T-helper 1 cell (primary cell): ENCODE results near the gene AGBL4.
"Not testable (repeated sequence)": the region's sequence is repeated elsewhere in the genome, so short reads cannot be mapped to it uniquely, and the experiment has no call there.

Source experiments
- DNase-seq, 5 donors: peaks; one replicate each; pipeline ENCODE4 v3.0.0-alpha.2; 2012 to 2020
- total RNA-seq, 4 donors: gene quantifications; one replicate each; lab custom pipeline; 2026; lab: John Stamatoyannopoulos, UW

AGBL4 gene
- 0 to 0.15 (median 0) reads per million in 4 donors for total RNA-seq

DNA sequence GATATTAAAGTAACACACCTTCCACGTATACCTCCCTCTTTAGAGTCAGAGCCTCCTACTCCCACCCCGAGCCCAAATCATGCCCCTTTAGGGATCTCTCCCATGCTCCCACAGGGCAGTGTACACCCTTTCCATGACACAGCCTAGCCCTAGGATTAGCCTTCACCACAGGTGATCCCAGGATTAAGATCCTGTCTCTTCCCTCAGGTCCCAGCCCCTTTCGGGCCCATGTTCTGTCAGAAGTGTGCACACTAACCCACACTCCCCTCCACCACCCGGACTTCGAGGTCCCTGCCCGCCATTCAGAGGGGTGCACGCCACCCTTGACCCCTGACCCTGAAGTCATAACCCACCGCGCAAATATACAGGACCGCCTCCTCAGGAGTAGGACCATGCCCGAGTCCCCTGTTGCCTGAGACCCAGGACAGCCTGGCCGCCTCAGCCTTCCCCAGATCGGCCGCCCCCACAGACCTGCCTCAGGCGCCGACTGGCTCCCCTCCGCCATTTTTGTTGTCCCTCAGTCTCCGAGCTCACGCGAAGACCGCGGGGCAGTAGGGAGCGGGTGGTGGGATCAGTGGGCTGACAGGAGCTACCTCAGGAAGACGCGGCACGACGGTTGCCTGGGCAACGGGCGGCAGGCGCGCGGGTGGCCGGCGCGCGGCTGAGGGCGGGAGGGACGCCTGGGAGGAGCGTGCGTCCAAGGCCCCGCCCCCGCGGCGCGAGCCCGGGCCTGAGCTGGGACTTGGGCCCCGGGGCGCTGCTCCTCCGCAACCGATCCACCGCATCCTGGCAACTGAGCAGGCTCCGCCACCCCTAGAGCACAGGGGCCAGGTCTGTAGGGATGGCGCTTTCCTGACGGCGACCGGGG is at the start of gene AGBL4:
TSS of gene AGBL4 (minus strand) at position 663 of the 868 bp plus-strand sequence.
- DNase-seq = no peak

DNA sequence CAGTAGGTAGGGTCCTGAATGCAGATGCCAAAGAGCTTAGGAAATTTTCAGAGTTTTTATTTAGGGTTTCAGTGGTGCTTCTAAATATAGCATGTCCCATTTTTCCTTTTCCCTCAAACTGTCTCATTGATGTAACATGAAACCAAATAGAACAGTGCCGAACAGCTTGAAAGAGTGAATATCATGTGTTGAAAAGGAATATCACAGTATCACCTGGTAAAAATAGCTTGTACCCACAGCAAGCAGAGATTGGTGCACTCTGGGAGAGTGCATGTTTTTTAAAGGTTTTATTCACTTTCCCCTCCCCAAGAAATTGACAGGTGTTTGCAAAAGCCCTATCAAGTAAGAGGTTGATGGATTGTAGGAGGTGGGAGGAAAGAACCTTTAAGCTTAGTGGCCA is 43.1 kb upstream of the AGBL4 start:
- DNase-seq = no peak

DNA sequence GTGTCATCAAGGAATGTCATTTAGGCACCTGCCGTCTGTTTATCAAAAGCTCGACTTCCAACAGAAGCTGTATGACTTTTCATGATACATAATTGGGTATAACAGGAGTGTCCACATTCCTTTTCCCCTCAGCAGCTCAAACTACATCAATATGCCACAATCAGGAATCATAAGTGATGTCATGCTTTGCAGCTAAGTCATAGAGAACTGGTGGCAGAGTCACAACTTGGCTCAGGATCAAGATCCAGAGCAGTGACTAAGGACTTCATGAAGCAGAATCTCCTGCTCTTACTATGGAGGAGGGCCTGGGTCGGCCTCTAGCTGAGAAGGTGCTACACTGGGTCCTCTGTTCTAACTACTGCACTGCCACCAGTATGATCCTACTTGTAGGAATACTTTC is 36.5 kb upstream of the AGBL4 start:
- DNase-seq = no peak

DNA sequence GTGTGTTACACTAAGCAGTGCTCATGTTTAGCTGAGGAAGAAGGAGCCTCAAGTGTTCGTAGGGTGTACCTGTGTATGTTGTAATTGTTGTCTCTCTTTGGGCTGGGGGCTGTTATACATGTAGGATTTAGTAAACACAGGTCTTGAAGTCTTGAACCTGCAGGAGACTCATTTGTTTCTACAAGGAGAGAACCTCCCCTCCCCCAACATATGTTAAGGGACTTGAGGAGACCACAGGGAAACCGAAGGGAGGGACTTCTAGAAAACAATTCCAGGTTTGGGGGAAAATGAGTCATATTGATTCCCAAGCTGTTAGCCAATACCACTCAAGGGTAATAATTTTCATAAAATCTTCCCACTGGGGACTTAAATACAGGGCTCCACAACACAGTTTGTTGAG is 25.0 kb upstream of the AGBL4 start:
- no peak for DNase-seq

DNA sequence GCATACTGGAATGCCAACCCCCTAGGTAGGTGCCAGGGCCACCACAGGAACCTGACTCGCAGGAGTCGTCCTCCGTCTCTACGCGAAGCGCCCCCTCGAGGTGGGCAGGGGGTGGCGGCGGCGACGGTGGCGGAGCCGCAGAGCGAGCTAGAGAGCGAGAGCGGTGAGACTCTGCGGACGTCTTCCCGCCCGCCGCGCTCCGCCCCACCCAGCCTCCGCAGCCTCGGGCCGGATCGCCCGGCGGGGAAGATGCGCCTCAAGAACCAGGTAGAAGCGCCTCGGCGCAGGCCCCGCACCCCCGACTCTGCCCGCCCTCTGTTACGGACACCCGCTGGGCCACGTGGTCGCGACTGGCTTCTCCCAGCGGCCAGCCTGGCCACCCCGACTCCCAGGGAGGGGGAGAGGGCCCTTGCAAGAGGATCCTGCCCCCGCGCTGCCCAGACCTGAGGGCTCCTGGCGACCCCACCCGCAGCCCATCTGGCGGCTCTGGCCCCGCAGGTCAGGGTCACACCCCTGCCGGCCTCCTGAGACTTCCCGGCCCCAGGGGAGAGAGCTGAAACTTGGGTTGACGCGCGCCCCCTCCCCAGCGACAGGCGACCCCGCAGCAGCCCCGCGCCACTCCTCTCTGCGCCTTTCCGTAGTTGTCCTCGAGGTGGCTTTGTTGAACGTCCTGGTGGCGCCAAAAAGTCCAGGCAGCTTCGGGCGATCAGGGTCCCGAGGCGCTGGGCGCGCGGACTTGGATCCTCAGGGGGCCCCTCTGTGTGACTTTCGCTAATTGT is 24.4 kb upstream of the AGBL4 start:
- no peak for DNase-seq

DNA sequence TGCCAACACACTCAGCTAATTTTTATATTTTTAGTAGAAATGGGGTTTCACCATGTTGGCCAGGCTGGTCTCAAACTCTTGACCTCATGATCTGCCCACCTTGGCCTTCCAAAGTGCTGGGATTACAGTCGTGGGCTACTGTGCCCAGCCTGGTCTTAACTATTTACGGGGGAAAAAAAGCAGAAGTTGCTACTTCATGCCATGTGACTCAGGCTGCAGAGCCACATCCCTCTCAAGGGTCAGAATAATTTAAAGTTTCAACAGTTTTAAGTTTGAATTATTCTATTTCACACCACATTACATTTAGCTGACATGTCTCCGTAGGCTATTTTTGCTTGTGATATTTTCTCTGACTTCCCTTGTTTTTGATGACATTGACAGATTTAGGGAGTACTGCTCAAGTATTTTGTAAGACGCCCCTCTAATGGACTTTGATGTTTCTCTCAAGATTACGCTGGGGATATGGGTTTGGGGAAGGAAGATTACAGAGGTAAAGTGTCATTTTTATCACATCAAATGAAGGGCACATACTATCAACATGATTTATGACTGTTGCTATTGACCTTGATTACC is 14.6 kb upstream of the AGBL4 start:
- no peak for DNase-seq

DNA sequence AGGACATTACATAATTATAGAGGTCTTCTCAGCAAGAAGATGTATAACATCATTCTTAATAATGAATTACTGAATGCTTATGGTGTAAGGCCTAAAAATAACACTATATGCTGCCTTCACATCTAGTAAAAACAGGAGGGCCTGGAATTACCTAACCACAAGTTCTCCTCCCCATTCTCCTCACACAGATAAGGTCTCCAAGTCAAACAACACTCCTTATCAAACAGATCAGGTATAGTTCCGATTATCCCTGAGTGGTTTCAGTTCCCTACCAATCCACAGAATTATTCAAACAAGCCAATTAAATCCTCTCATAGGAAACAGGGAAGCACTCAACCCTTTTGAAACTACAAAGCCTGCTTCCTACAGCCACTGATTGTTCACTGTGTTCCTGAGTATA is 4.0 kb upstream of the AGBL4 start:
- no peak for DNase-seq

DNA sequence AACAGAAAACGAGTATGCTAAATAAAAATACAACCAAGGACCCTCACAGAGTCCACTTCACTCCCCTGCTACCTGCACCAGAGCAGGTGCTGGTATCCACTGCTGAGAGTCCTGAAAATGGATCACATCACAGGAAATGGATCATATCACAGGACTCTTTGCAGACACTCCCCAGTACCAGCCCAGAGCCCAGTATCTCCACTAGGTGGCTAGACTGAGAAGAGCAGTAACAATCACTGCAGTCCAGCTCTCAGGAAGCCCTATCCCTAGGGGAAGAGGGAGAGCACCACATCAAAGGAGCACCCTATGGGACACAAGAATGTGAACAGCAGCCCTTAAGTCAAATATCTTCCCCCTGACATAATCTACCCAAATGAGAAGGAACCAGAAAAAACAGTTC is 28.0 kb downstream of the AGBL4 start:
- DNase-seq = no peak

DNA sequence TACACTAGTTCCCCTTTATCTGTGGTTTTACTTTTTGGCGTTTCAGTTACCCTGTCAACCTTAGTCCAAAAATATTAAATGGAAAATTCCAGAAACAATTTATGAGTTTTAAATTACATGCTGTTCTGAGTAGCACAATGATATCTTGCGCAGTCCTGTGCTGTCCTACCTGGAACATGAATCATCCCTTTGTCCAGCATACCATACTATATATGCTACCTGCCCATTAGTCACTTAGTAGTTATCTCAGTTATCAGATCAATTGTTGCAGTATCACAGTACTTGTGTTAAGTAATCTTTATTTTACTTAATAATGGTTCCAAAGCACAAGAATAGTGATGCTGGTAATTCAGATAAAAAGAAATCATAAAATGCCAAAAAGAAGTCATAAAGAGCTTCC is 52.7 kb downstream of the AGBL4 start:
- DNase-seq = no peak

DNA sequence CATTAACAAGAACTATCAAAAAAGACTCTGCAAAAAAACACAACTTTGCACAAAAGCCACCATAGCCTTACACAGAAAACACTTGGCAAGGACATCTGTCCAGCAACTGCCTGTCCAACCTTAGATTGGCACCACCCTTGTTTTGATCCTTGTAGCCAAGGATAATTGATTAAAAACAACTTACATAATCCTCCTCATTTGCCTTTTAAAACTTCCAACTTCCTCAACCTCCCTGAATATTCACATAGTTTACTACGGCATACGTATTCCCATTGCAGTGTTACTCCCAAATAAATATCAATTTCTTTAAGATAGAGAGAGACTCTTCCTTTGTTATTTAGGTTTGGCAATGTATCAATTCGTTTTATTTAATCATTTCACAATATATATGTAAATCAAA is 72.4 kb downstream of the AGBL4 start:
- no peak for DNase-seq

DNA sequence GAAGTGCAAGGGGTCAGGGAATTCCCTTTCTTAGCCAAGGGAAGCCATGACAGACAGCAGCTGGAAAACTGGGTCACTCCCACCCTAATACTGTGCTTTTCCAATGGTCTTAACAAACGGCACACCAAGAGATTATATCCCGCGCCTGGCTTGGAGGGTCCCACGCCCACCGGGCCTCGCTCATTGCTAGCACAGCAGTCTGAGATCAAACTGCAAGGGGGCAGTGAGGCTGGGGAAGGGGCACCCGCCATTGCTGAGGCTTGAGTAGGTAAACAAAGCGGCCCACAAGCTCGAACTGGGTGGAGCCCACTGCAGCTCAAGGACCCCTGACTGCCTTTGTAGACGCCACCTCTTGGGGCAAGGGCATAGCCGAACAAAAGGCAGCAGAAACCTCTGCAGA is 108.5 kb downstream of the AGBL4 start:
- not testable (repeated sequence) for DNase-seq

DNA sequence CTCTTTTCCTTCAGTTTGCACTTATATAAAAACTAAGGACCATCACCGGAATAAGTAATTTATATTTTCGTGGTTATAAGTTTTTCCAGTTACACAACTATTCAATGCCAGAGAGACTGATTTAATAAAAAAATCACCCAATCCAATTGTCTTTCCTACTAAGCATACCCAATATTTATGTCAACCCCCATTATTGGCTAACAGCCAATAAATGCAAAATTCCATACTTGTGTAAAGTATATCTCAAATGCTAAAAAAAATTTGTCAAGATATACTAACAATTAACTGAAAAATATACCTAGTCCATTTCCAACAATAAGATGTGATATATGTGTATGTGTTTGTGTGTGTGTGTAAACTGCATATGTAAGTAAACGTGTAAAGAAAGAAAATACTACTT is 117.4 kb downstream of the AGBL4 start:
- no peak for DNase-seq

DNA sequence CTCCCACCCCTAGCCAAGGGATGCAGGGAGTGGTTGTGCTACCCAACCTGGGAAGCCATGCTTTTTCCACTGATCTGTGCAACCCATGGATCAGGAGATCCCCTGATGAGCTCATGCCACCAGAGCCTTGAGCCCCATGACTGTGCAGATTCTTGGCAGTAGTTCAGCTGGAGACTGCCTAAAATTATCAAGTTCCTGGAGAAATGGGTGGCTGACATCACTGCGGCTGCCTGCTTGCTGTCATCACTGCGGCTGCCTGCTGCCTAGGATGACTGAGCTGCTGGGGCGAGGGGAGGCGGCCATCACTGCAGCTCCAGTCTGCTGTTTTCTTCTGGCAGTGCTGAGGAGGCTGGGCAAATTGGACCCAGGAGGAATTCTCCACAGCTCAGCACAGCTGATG is 159.2 kb downstream of the AGBL4 start:
- no peak for DNase-seq

DNA sequence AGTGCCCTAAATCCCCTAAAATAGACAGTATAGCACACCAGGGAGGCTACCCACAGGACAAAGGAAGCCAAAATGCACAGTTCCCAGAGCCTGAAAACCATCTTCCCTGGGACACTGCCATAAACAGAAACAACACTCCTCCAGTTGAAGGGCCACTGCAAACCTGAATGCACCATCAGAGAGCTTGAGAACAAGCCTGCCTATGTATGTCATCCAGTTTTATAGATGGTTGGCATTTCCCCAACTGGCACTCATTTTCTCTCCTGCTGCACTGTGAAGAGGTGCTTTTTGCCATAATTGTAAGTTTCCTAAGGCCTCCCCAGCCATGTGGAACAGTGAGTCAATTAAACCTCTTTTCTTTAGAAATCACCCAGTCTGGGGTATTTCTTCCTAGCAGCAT is 169.0 kb downstream of the AGBL4 start:
- no peak for DNase-seq

DNA sequence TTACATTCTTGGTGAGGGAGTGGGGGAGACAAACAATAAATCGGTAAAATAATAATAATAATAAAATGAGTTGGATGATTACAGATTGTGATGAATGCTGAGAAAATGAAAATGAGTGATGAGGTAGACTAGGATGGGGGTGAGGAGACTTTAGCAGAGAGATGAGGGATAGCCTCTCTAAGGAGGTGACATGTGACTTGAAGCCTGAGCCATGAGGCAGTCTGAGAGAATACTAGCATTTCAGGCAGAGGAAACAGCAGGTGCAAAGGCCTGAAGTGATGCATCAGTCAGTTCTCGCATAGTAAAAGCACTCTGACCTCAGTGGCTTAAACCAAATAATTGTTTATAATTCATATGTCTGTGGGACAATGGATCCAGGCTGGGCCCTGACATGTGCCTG is 181.2 kb downstream of the AGBL4 start:
- DNase-seq = no peak

DNA sequence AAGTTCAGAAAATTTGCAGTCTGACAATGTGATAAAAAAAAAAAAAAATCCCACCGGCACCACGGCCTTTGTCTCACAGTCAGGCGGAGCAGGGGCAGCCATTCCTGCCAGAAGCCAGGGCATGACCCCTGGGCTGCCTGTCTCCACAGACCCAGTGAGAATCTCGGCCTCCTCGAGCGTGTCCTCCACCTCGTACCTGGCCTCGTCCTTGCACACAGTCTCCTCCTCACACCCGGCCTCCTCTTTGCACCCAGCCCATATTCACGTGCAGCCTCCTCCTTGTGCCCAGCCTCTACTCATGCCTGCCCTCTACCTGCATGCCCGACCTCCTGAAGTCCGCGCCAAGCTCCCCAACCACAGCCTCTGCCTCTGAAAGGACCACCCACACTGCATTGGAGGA is 182.0 kb downstream of the AGBL4 start:
- no peak for DNase-seq

DNA sequence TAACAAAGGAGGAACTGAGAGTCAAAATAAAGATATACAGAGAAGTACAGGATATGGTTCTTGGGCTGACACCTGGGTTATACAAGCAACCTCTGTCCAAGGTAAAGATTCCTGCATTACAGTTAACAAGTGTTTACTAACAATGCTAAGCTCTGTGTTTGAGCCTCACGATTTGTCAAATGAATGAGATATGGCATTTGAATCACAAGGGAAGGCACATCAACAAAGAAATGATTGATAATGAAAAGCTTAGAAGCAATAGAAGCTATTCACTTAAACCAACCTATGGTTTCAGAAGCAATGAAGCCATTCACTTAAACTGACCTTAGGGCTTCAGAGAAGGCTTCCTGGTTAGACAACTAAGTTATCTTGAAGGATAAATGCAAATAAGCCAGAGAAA is 199.5 kb downstream of the AGBL4 start:
- DNase-seq = no peak

DNA sequence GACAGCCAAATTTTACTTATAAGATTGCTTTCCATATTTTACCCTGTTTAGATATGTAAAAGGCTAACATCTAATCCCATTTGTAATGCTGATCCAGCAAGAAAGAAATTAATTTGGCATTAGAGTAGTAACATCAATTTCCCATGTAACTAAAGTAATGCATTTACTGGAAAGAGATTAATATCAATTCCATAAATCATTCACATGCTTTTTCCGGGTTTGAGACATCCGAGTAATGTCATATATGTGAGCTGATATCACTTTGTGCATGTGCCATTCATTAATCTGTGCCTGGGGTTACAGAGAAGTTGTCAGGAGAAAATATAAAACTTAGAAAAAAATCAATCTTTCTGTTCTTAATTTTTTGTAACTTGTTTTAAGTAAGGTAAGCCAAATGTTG is 206.1 kb downstream of the AGBL4 start:
- no peak for DNase-seq

DNA sequence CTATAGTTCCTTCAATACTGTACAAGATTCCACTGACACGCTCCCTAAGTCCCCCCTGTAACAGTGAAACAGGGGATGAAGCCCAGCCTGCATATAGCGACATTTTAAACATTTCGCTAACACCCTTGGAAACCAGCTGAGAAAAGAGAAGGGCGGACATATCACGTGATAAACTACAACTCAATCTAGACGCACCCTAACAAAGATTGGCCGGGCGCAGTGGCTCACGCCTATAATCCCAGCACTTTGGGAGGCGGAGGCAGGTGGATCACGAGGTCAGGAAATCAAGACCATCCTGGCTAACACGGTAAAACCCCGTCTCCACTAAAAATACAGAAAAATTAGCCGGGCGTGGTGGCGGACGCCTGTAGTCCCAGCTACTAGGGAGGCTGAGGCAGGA is 236.7 kb downstream of the AGBL4 start:
- not testable (repeated sequence) for DNase-seq

DNA sequence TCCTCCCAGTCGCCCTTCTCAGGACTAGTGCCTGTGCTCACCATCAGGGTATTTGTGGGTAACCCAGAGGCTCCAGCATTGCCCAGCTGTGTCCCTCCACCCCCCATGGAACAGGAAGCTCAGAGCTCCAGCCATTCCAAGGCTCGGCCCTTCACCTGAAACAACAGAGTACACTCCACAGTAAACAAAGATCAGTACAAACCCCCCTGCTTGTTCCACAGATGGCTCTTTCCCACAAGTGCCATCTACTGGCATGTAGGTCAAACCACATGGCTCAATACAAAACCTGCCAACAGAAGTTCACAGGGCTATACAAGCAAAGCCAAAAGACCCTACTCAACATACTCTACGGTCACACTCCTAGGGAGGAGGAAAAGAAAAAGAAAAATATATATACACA is 258.7 kb downstream of the AGBL4 start:
- no peak for DNase-seq

DNA sequence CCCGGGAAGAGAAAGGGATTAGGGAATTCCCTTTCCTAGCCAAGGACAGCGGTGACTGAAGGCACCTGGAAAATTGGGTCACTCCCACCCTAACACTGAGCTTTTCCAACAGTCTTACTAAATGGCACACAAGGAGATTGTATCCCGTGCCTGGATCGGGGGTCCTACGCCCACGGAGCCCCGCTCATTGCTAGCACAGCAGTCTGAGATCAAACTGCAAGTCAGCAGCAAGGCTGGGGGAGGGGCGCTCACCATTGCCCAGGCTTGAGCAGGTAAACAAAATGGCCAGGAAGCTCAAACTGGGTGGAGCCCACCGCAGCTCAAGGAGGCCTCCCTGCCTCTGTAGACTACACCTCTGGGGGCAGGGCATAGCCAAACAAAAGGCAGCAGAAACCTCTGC is 285.6 kb downstream of the AGBL4 start:
- DNase-seq = not testable (repeated sequence)

DNA sequence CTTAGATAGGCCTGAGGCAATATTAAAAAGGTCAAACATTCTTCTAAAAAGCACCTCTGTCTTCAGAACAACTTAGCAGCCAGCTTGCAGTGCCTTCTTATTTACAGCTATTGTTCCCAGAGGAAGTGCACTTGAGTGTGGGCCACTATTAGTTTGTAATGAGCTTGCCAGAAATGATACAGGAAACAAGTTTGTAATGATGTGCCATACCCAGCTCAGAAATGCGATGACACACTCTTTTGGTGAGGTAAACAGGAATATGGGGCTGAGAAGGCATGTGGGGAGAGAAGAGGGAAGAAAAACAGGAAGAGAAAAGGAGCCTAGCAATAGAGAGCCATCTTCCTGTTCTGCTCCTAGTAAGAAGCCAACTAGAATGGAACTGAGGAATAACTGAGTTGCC is 295.4 kb downstream of the AGBL4 start:
- no peak for DNase-seq

DNA sequence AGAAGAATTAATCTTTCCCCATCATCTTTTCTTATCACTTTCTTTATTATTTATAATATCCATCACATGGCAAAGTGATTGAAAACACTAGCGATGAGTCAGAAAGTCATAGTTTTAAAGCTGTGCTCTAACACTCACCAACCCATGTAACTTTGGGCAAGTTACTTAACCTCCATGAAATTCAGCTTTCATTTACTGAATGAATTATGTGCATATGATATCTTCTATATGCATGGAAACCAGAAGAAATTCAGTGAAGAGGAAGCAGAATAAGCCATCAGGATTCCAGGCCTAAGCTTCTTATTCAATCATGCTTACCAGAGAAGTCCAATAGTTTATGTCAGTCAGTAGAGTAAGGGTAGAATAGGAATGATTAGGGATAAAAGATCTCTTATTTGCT is 300.1 kb downstream of the AGBL4 start:
- DNase-seq = no peak
